NCI-H2081 treated with DMSO at 0.1 percent for 48 hours (cell line): ENCODE measurements around the gene PRAMEF7.
"Not testable (repeated sequence)": the region's sequence is repeated elsewhere in the genome, so short reads cannot be mapped to it uniquely, and the experiment has no call there.

ENCODE experiments used
- DNase-seq: peaks from one replicate; lab custom pipeline; 2025; lab: John Stamatoyannopoulos, UW

The PRAMEF7 gene

DNA sequence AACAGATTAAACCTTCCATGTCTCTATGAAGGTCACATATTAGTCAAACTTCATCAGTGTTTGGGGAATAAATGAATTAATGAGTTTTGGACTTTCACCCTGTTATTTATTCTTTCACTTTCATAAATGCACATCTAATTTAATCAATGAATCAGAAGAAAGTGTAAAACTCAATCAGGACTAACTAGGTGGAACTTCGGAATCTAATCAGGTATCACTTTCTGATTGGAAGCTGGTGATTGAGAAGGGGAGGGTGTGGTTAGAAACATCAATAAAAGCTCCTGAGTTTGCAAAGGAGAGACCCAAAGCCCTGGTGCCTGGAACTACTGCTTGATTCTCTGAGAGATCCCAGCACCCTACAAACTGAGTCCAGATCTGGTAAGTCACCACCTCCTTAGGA lies at the start of gene PRAMEF7:
TSS of gene PRAMEF7 (plus strand) at position 301 of the 400 bp plus-strand sequence. CDS start 1,083 bp downstream, outside the sequence.
- DNase-seq = not testable (repeated sequence)

DNA sequence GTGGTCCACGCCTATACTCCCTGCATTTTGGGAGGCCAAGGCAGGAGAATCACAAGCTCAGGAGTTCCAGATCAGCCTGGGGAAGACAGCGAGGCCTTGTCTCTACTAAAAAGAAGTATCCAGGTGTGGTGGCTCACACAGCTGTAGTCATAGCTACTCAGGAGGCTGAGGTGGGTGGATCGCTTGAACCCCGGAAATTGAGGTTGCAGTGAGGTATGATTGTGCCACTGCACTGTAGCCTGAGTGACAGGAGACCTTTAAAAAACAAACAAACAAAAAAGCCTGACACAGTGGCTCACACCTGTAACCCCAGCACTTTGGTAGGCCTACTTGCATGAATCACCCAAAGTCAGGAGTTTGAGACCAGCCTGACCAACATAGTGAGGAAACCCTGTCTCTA lies 38.0 kb upstream of the PRAMEF7 start:
- not testable (repeated sequence) for DNase-seq

DNA sequence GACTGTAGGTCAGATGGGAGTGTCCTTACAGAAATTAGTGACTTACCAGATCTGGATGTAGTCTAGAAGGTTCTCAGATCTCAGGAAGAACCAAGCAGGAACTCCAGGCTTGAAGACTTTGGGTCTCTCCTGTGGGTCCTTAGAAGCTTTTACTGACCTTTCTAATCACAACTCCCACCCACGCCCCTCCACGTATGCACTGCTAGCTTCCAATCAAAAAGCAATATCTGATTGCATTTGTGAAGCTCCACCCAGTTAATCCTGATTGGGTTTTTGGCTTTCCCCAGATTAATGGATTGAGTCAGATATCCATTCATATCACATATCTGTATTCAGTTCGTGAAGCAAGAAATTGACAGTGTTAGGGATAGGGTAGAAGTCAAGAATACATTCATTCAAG lies 30.3 kb upstream of the PRAMEF7 start, which contains the start of gene PRAMEF4:
TSS of gene PRAMEF4 (minus strand) at position 101 of the 400 bp plus-strand sequence. CDS start 2,807 bp downstream, outside the sequence.
- DNase-seq = not testable (repeated sequence)

DNA sequence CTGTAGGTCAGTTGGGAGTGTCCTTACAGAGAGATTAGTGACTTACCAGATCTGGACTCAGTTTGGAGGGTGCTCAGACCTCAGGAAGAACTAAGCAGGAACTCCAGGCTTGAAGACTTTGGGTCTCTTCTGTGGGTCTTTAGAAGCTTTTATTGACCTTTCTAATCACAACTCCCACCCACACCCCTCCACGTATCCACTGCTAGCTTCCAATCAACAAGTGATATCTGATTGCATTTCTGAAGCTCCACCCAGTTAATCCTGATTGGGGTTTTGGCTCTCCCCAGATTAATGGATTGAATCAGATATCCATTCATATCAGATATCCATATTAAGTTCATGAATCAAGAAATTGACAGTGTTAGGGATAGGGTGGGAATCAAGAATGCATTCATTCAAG lies 18.2 kb upstream of the PRAMEF7 start, which contains the start of gene PRAMEF10:
TSS of gene PRAMEF10 (minus strand) at position 101 of the 400 bp plus-strand sequence. CDS start 2,423 bp downstream, outside the sequence.
- not testable (repeated sequence) for DNase-seq

DNA sequence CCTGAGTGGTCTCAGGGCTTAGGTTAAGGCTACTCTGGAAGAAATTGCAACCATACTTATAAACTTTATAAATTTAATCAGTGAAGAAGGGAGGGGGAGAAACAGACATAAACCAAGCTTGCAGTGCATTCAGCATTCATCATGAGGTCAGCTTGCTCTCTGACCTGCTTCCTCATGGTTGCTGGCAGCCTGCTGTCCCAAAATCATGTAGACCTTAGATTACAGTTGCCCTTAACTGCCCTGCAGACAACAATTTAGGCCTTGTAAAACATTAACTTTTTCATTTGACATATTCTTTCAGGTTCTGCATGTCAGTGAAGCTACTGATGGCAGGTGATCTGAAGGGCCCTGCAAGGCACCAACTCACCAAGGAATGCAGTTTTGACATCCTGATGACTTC lies 17.2 kb upstream of the PRAMEF7 start:
- DNase-seq = not testable (repeated sequence)

DNA sequence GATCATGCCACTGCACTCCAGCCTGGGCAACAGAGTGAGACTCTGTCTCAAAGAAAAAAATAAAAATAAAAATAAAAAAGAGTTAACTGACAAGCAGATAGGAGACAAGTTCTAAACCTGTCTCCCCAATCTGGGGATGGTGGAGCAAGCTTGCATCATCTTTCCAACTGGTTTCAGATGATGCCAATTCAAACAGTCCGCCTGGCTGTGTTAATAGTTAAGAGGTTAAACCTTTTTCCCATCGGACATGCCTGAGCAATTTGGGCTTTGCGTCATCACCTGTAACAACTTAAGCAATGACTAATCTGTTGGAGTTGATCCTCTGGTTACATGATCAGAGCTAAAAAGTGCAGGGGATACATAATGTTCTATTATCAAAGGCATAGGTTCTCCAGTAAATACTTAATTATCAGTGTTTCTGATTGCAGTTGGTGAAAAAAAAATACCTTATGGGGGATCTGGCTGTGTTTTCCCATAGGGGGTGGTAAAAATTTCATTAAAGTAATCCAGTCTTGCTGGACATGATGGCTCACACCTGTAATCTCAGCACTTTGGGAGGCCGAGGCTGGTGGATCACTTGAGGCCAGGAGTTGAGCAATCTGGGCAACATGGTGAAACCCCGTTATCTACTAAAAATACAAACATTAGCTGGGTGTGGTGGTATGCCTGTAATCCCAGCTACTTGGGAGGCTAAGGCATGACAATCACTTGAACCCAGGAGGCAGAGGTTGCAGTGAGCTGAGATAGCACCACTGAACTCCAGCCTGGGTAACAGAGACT lies 12.4 kb upstream of the PRAMEF7 start:
- not testable (repeated sequence) for DNase-seq

DNA sequence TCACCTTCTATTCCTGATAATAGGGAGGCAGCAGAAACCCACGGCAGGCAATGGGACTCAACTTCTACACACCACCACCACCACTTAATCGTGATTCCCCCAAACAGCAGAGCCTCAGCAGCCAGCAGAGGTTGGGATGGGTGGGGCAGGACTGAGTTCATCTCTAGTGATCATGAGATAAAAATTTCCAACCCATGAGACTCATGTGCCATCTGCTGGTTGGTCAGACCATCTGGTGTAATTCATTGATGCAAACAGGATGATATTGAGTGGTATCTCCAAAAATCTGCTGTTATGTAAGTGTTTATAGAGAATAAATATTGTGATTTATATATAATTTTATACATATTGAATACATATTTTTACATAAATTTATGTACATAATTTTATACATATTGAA lies 5.3 kb downstream of the PRAMEF7 start:
- not testable (repeated sequence) for DNase-seq

DNA sequence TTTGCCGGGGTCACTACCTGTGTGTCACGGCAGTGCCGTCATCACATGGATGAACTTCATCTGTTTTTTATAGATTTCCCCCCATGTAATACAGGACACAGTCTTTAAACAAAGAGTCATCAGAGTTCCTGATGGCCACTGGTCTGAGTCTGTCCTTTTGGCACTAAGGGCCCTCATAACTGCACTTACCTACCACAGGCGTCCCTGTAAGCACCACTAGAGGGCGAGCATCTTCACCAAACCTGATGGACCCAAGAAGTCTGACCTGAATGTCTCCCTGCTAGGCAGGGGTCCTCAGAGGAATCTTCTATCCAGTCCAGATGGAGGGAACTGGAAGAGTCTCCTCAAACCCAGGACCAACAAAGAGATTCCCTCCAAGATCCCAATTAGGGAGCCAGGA lies 8.0 kb downstream of the PRAMEF7 start:
- not testable (repeated sequence) for DNase-seq

DNA sequence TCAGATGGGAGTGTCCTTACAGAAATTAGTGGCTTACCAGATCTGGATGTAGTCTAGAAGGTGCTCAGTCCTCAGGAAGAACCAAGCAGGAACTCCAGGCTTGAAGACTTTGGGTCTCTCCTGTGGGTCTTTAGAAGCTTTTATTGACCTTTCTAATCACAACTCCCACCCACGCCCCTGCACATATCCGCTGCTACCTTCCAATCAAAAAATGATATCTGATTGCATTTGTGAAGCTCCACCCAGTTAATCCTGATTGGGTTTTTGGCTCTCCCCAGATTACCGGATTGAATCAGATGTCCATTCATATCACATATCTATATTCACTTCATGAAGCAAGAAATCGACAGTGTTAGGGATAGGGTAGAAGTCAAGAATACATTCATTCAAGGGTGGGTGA lies 31.1 kb downstream of the PRAMEF7 start, which contains the start of gene PRAMEF6:
TSS of gene PRAMEF6 (minus strand) at position 101 of the 400 bp plus-strand sequence. CDS start 5,062 bp downstream, outside the sequence.
- not testable (repeated sequence) for DNase-seq
